ENCODE data around the gene PERM1.
"Not testable (repeated sequence)": the region's sequence is repeated elsewhere in the genome, so short reads cannot be mapped to it uniquely, and the experiment has no call there.

Gene PERM1

GRCh38 chr1:978835-979743 lies 2.8 kb downstream of the PERM1 start:
- Histone ChIP-seq H3K4me2 (ENCODE audit: low read length) (no peak overlapping the region), H3K36me3 (ENCODE audit: insufficient read depth, low read length) (no peaks in the 10 kb centered on the region), H3K9me3 (replicated peaks; ENCODE audit: low read length) (no peaks in the 10 kb centered on the region), H3K4me1 (ENCODE audit: control insufficient read depth, insufficient read depth, low read length) (peaks cover 7% of the 10 kb centered on the region), H3K4me3 (ENCODE audit: low read length) (no peak overlapping the region), H3K9ac (ENCODE audit: low read depth, low read length) (no peak overlapping the region), H3K27me3 (ENCODE audit: control insufficient read depth, insufficient read depth, low read length) (peaks cover 47% of the 10 kb centered on the region)

GRCh38 chr1:978069-978834 lies 3.6 kb downstream of the PERM1 start:
- Histone ChIP-seq H3K9ac (ENCODE audit: low read depth, low read length) (no peak overlapping the region), H3K4me2 (ENCODE audit: low read length) (no peak overlapping the region), H3K9me3 (replicated peaks; ENCODE audit: low read length) (no peaks in the 10 kb centered on the region), H3K4me1 (ENCODE audit: control insufficient read depth, insufficient read depth, low read length) (peaks cover 7% of the 10 kb centered on the region), H3K36me3 (ENCODE audit: insufficient read depth, low read length) (no peaks in the 10 kb centered on the region), H3K4me3 (ENCODE audit: low read length) (no peak overlapping the region), H3K27me3 (ENCODE audit: control insufficient read depth, insufficient read depth, low read length) (peaks cover 44% of the 10 kb centered on the region)

GRCh38 chr1:976791-977190 lies 5.1 kb downstream of the PERM1 start:
- peaks cover 39% of the 10 kb centered on the region for H3K27me3 ChIP-seq (ENCODE audit: control insufficient read depth, insufficient read depth, low read length)
- not testable (repeated sequence) for H3K36me3 ChIP-seq (ENCODE audit: insufficient read depth, low read length); H3K4me1 ChIP-seq (ENCODE audit: control insufficient read depth, insufficient read depth, low read length); H3K4me3 ChIP-seq (ENCODE audit: low read length); H3K4me2 ChIP-seq (ENCODE audit: low read length); H3K9ac ChIP-seq (ENCODE audit: low read depth, low read length); H3K9me3 ChIP-seq (replicated peaks; ENCODE audit: low read length)

GRCh38 chr1:975896-976683 lies 5.8 kb downstream of the PERM1 start:
- H3K9ac ChIP-seq (ENCODE audit: low read depth, low read length) = no peak overlapping the region
- H3K9me3 ChIP-seq (replicated peaks; ENCODE audit: low read length) = no peaks in the 10 kb centered on the region
- no peaks in the 10 kb centered on the region for H3K36me3 ChIP-seq (ENCODE audit: insufficient read depth, low read length)
- no peak overlapping the region for H3K4me3 ChIP-seq (ENCODE audit: low read length)
- H3K4me2 ChIP-seq (ENCODE audit: low read length) = peak overlapping the region; percentile 69
- H3K27me3 ChIP-seq (ENCODE audit: control insufficient read depth, insufficient read depth, low read length) = peaks cover 35% of the 10 kb centered on the region
- peaks cover 7% of the 10 kb centered on the region for H3K4me1 ChIP-seq (ENCODE audit: control insufficient read depth, insufficient read depth, low read length)

GRCh38 chr1:975365-975764 lies 6.5 kb downstream of the PERM1 start:
- Histone ChIP-seq H3K4me1 (ENCODE audit: control insufficient read depth, insufficient read depth, low read length) (peaks cover 7% of the 10 kb centered on the region), H3K4me2 (ENCODE audit: low read length) (no peak overlapping the region), H3K27me3 (ENCODE audit: control insufficient read depth, insufficient read depth, low read length) (peaks cover 31% of the 10 kb centered on the region), H3K4me3 (ENCODE audit: low read length) (no peak overlapping the region), H3K9me3 (replicated peaks; ENCODE audit: low read length) (no peaks in the 10 kb centered on the region), H3K9ac (ENCODE audit: low read depth, low read length) (no peak overlapping the region), H3K36me3 (ENCODE audit: insufficient read depth, low read length) (no peaks in the 10 kb centered on the region)

- Histone ChIP-seq H3K4me2 (ENCODE audit: low read length) (no peak overlapping the region), H3K27me3 (ENCODE audit: control insufficient read depth, insufficient read depth, low read length) (peaks cover 30% of the 10 kb centered on the region), H3K4me3 (ENCODE audit: low read length) (no peak overlapping the region), H3K36me3 (ENCODE audit: insufficient read depth, low read length) (no peaks in the 10 kb centered on the region), H3K9me3 (replicated peaks; ENCODE audit: low read length) (no peaks in the 10 kb centered on the region), H3K9ac (ENCODE audit: low read depth, low read length) (no peak overlapping the region), H3K4me1 (ENCODE audit: control insufficient read depth, insufficient read depth, low read length) (peaks cover 7% of the 10 kb centered on the region)
These were observed 7.1 kb downstream of the PERM1 start for GRCh38 chr1:974687-975328.

GRCh38 chr1:974293-974640 lies 7.6 kb downstream of the PERM1 start:
- H3K36me3 ChIP-seq (ENCODE audit: insufficient read depth, low read length) = no peaks in the 10 kb centered on the region
- H3K4me2 ChIP-seq (ENCODE audit: low read length) = no peak overlapping the region
- no peak overlapping the region for H3K9ac ChIP-seq (ENCODE audit: low read depth, low read length)
- peaks cover 26% of the 10 kb centered on the region for H3K27me3 ChIP-seq (ENCODE audit: control insufficient read depth, insufficient read depth, low read length)
- no peak overlapping the region for H3K4me3 ChIP-seq (ENCODE audit: low read length)
- H3K9me3 ChIP-seq (replicated peaks; ENCODE audit: low read length) = no peaks in the 10 kb centered on the region
- peaks cover 7% of the 10 kb centered on the region for H3K4me1 ChIP-seq (ENCODE audit: control insufficient read depth, insufficient read depth, low read length)

GRCh38 chr1:973459-974292 lies 8.2 kb downstream of the PERM1 start:
- Histone ChIP-seq H3K27me3 (ENCODE audit: control insufficient read depth, insufficient read depth, low read length) (peaks cover 26% of the 10 kb centered on the region), H3K36me3 (ENCODE audit: insufficient read depth, low read length) (no peaks in the 10 kb centered on the region), H3K4me2 (ENCODE audit: low read length) (no peak overlapping the region), H3K4me3 (ENCODE audit: low read length) (no peak overlapping the region), H3K9me3 (replicated peaks; ENCODE audit: low read length) (no peaks in the 10 kb centered on the region), H3K9ac (ENCODE audit: low read depth, low read length) (no peak overlapping the region), H3K4me1 (ENCODE audit: control insufficient read depth, insufficient read depth, low read length) (peaks cover 7% of the 10 kb centered on the region)

- Histone ChIP-seq H3K36me3 (ENCODE audit: insufficient read depth, low read length) (no peaks in the 10 kb centered on the region), H3K9ac (ENCODE audit: low read depth, low read length) (no peak overlapping the region), H3K4me1 (ENCODE audit: control insufficient read depth, insufficient read depth, low read length) (peaks cover 7% of the 10 kb centered on the region), H3K4me2 (ENCODE audit: low read length) (no peak overlapping the region), H3K4me3 (ENCODE audit: low read length) (no peak overlapping the region), H3K27me3 (ENCODE audit: control insufficient read depth, insufficient read depth, low read length) (peaks cover 26% of the 10 kb centered on the region), H3K9me3 (replicated peaks; ENCODE audit: low read length) (no peaks in the 10 kb centered on the region)
These were observed 9.0 kb downstream of the PERM1 start for GRCh38 chr1:972726-973458.
